T-cell (primary cell): ENCODE measurements around the gene OR2T11. TPM values are rescaled to one million over a fixed set of nuclear protein-coding genes. Genes with fewer than 3 reads are reported as not detected.

Experiments
- total RNA-seq, 35 experiments: library from RNA in 6 of 35; stranded (reverse) in 6 of 35; fragments of 120-200 nt in 1 of 35; gene quantifications; one replicate each; pipeline versions ENCODE4 v1.2.1 to v1.2.4 and lab custom pipeline; 2013 to 2026

OR2T11 gene
- total RNA-seq, 5 donors from 2014 or later (not counting 1 experiment from before 2014, with no cell fraction given), result not detected

Other genes starting within 250 kb of the OR2T11 start
- not detected for gene OR2T1, start 232.0 kb downstream of the OR2T11 start, total RNA-seq
- gene OR2T2, start 189.5 kb downstream of the OR2T11 start, total RNA-seq, result not detected
- not detected for gene OR2T3, start 161.7 kb downstream of the OR2T11 start, total RNA-seq
- not detected for gene OR2T5, start 146.5 kb downstream of the OR2T11 start, total RNA-seq
- not detected for gene OR2G6, start 127.0 kb downstream of the OR2T11 start, total RNA-seq
- gene OR2T29, start 72.3 kb downstream of the OR2T11 start, total RNA-seq, result not detected
- not detected for gene OR2T34, start 60.3 kb downstream of the OR2T11 start, total RNA-seq
- gene OR2T10, start 37.4 kb downstream of the OR2T11 start, total RNA-seq, result not detected
- gene OR2T35, start 10.2 kb upstream of the OR2T11 start, total RNA-seq, result not detected
- not detected for gene OR2T27, start 20.4 kb upstream of the OR2T11 start, total RNA-seq
- not detected for gene OR14I1, start 67.7 kb upstream of the OR2T11 start, total RNA-seq
- gene LYPD8, start 120.7 kb upstream of the OR2T11 start, total RNA-seq, result not detected
- gene SH3BP5L, start 190.8 kb upstream of the OR2T11 start, total RNA-seq, result 10 to 100 TPM; 16.8 to 41.4 (median 36.3) TPM
- gene ZNF672, start 203.1 kb upstream of the OR2T11 start, total RNA-seq, result 10 to 100 TPM; 27.7 to 46.7 (median 42.1) TPM
- 10 to 100 TPM; 53.9 to 88.1 (median 78.7) TPM for gene ZNF692, start 224.0 kb upstream of the OR2T11 start, total RNA-seq